NCI-H187 (cell line): ENCODE measurements around the gene CCT8L2.
"Not testable (repeated sequence)": the region's sequence is repeated elsewhere in the genome, so short reads cannot be mapped to it uniquely, and the experiment has no call there.

ENCODE experiments used
- DNase-seq, 2 experiments: peaks; one replicate each; lab custom pipeline; 2025; lab: John Stamatoyannopoulos, UW

CCT8L2 gene

GRCh38 chr22:16558376-16558945, 34.1 kb downstream of the CCT8L2 start:
- not testable (repeated sequence) for DNase-seq

GRCh38 chr22:16557511-16557910, 35.1 kb downstream of the CCT8L2 start:
- not testable (repeated sequence) for DNase-seq

GRCh38 chr22:16555077-16555994, 37.3 kb downstream of the CCT8L2 start:
- not testable (repeated sequence) for DNase-seq

GRCh38 chr22:16543310-16543709, 49.3 kb downstream of the CCT8L2 start:
- DNase-seq, result not testable (repeated sequence)
